ENCODE data around the gene SLC6A12.

SLC6A12 gene

DNA sequence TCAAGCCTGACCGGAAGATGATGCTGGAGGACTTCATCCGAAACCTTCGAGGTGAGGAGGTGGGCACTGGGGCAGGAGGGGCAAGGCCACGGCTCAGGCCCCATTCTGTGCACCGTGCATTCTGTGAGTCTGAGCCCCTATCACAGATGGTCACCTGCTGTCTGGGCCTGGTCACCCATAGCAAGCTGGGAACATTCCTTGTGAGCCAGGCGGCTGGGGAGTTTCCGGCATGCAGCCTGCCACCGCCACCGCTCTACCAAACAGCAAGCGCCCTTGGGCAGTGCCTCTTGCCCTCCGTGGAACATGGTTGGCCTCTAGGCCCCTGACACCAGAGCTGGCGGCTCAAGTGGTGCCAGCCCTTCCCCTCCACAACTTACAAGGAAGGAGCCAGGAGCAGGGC lies 56.3 kb downstream of the SLC6A12 start:
- no peak for DNase-seq

DNA sequence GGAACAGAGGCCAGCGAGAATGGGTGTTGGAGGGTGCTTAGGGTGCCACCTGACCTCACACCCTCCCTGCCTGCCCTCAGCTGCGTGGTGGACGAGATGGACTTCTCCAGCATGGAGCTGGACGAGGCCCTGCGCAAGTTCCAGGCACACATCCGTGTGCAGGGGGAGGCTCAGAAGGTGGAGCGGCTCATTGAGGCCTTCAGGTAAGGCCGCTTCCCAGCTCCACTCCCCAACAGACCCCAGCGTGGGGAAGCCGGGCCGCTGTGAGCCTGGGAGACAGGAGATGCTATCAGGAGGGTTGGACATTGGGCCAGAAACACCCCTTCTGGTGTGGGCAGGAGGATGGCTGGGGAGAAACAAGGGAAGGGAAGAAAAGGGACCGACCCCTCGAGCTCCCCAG lies 57.0 kb downstream of the SLC6A12 start:
- DNase-seq, result no peak

DNA sequence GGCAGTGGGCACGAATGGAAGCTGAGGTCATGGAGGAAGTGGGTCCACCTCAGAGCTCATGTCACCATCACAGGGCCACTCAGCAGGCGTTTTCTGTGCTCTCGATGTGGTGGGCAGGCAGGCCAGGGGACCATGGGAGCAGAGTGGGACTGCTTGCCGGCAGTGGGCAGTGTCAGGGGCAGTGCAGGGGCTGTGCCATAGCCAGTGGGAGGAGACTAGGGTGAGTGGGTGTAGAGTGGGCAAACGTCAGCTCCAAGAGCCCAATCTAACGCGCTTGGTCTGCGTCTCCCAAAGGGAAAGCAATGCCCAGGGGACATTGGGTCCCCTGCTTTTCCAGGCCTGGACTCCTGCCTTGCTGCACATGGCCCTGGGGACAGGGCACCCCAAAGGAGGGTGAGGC lies 58.3 kb downstream of the SLC6A12 start:
- no peak for DNase-seq

GRCh38 chr12:155006-155405 lies 59.0 kb downstream of the SLC6A12 start:
- DNase-seq, result no peak

GRCh38 chr12:154058-154457 lies 59.9 kb downstream of the SLC6A12 start:
- no peak for DNase-seq

DNA sequence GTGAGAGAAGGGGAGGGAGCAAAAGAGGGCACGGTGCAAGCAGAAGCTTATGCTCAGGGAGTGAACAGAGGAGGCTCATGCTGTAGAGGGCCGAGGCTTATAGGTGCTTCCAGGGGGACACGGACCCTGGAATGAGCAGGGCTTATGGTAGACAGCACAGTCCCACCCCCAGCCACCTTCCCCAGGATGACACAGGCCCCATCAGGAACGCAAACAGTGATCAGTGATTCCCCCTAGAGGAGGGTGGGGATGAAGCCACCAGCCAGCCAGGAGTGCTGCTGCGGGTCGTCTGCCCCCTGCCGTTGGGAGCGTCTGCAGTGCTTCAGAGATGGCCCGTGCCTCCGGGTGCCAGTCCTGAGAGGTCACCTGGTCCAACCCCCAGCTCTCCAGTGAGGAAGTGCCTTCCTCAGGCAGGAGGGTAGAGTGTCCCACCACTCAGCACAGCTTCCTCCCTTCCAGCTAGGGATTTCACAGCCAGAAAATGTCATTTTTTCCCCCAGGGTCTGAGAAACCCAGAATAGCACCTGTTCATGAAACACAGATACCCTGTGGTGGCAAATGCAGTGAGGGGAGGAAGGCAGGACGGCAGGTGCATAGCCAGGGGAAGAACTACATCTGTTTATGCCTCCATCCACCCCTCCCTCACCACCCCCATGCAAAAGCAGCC lies 60.7 kb downstream of the SLC6A12 start:
- peak; percentile 58 for DNase-seq

- no peak for DNase-seq
These were observed 61.5 kb downstream of the SLC6A12 start for GRCh38 chr12:152440-152839.

DNA sequence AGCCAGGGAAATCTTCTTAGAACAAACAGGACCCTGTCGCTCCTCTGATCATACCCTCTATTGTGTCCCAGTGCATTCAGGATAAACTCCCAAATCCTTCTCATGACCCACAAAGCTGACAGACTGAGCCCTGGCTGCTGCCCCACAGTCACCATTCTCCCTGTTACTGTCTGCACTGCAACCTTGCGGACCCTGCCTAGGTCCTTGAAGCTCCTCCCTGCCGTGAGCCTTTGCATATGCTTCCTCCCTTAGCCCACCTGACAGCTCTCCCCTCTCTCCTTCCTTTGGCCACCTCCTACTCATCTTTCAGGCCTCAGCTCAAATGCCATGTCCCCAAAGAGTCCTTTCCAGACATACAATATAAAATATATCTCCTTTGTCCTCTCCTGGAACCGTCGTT lies 62.4 kb downstream of the SLC6A12 start:
- DNase-seq, result no peak

DNA sequence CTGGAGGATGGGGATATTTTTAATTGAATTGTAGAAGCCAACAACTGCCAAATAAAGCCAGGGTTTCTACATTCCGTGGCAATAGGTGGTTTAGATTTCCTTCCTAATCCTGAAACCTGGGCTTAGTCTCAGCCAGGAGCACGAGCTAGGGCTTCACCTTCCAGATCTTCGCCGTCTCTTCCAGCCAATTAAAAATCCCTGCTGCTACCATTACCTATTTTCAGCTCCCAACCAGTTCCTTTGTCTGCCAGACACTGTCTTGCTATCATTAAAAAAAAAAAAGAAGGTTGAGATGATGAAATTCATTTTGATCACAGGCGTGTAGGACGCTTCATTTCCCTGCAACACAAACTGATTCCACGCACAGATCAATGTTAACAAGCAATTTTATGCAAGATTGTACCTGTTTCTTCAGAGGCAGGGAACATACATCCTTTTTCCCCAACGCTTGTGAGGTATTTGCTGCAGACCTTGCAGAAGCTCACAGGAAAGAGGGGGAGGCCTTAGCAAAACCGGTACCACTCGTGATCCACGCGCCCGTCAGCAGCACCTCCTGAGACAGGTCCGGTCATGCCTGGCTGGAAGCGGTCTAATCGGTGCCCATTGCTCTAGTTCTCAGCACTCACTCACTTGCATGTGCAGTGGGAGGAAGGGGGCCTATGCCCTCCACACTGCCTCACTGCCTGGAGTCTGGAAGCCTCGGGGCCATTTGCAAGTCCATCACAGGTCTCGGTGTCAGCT lies 65.1 kb downstream of the SLC6A12 start:
- DNase-seq, result no peak

- no peak for DNase-seq
These were observed 66.7 kb downstream of the SLC6A12 start for GRCh38 chr12:147242-147641.

GRCh38 chr12:145369-145960 lies 68.5 kb downstream of the SLC6A12 start:
- no peak for DNase-seq

- no peak for DNase-seq
These were observed 69.2 kb downstream of the SLC6A12 start for GRCh38 chr12:144650-145284.

DNA sequence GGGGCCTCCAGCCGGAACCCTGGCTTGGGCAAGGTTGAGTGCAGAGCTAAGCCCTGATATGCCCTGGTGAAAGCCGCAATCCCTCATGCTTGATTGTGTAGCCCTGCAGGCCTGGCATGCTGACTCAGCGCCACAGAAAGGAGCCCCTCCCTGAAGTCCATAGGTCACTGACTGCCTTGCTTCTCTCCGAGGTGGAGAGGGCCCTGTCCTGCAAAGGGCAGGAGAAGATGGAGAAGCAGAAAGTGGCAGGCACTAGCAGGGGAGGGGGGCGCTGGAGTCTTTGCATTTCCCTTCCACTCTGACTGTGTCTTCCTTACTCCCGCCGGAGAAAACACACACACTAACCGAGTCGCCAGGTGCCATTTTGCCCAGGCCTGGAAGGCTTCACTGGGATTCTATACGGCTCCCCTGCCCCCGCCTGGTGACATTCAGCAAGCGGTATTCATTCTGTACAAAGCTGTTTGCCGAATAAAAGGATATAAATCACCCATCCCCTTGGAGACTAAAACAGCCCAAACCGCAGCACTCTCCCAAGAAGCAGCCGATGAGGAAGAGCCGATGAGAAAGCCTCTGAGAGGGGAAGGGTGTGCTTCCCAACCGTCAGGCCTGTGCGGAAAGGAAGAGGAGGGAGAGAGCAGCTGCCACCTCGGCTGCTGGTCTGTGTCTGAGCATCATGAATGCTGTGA lies 69.8 kb downstream of the SLC6A12 start:
- no peak for DNase-seq

DNA sequence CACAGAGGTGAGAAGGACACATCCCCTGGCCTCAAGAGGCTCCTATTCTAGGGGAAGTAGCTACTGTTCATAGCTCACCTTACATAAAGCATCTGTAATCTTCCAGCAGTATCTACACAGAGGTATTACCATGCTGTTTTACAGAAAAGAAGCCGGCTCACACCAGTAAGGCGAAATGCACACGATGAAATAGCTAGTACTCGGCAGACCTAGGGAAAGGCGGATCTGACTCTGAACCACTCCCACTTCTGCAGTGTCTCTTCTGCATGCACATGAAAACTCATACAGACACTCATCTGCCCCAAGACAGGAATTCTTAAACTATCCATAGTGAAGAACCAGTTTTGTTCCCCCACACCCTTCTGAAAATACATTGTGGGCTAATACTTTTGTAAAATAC lies 73.8 kb downstream of the SLC6A12 start:
- no peak for DNase-seq
